ENCODE results near the gene QRICH1.

GRCh38 chr3:49054344-49054862 is 39.5 kb downstream of the QRICH1 start:
- TF ChIP-seq CTCF (IDR thresholded peaks at IDR 0.05 in 2 of 3, conservative IDR thresholded peaks at IDR 0.05 in 1 of 3; ENCODE audit: control insufficient read depth in 2 of 3, extremely low read depth in 1 of 3, insufficient read depth in 1 of 3, low read depth in 3 of 3, low read length in 3 of 3) (no peak), EED (IDR thresholded peaks at IDR 0.05; ENCODE audit: low read depth) (no peak), CUX1 (IDR thresholded peaks at IDR 0.05; ENCODE audit: insufficient replicate concordance, low read depth, low read length) (no peak), ZNF384 (IDR thresholded peaks at IDR 0.05; ENCODE audit: borderline replicate concordance, low read depth, low read length) (no peak), MAX (IDR thresholded peaks at IDR 0.05; ENCODE audit: low read depth, low read length) (no peak), PKNOX1 (IDR thresholded peaks at IDR 0.05) (no peak), CBX5 (IDR thresholded peaks at IDR 0.05; ENCODE audit: low read depth) (no peak)
